ENCODE measurements around the gene ZMYND11.

Gene ZMYND11

GRCh38 chr10:271201-271600 lies 135.9 kb downstream of the ZMYND11 start:
- peak; percentile 53 for DNase-seq (ENCODE audit: low read depth)
- no peak overlapping the region for H3K4me3 ChIP-seq (ENCODE audit: low read depth, low read length)
- TF ChIP-seq CTCF (conservative IDR thresholded peaks at IDR 0.05; ENCODE audit: low read depth, low read length) = no peak

- H3K4me3 ChIP-seq (ENCODE audit: low read depth, low read length) = no peak overlapping the region
- DNase-seq (ENCODE audit: low read depth) = no peak
- no peak for TF ChIP-seq CTCF (conservative IDR thresholded peaks at IDR 0.05; ENCODE audit: low read depth, low read length)
Observed at GRCh38 chr10:271722-272121, 136.5 kb downstream of the ZMYND11 start.

GRCh38 chr10:273088-273487 lies 137.8 kb downstream of the ZMYND11 start:
- no peak overlapping the region for H3K4me3 ChIP-seq (ENCODE audit: low read depth, low read length)
- TF ChIP-seq CTCF (conservative IDR thresholded peaks at IDR 0.05; ENCODE audit: low read depth, low read length) = no peak

GRCh38 chr10:274866-275265 lies 139.6 kb downstream of the ZMYND11 start:
- no peak for TF ChIP-seq CTCF (conservative IDR thresholded peaks at IDR 0.05; ENCODE audit: low read depth, low read length)
- no peak overlapping the region for H3K4me3 ChIP-seq (ENCODE audit: low read depth, low read length)
- DNase-seq (ENCODE audit: low read depth) = no peak

More at GRCh38 chr10:273088-273487, 137.8 kb downstream of the ZMYND11 start:
- no peak for DNase-seq (ENCODE audit: low read depth)

- TF ChIP-seq CTCF (conservative IDR thresholded peaks at IDR 0.05; ENCODE audit: low read depth, low read length) = no peak
- H3K4me3 ChIP-seq (ENCODE audit: low read depth, low read length) = no peak overlapping the region
- no peak for DNase-seq (ENCODE audit: low read depth)
Observed at GRCh38 chr10:275680-276079, 140.4 kb downstream of the ZMYND11 start.

- no peak for DNase-seq (ENCODE audit: low read depth)
- H3K4me3 ChIP-seq (ENCODE audit: low read depth, low read length) = no peak overlapping the region
- no peak for TF ChIP-seq CTCF (conservative IDR thresholded peaks at IDR 0.05; ENCODE audit: low read depth, low read length)
Observed at GRCh38 chr10:277963-278362, 142.7 kb downstream of the ZMYND11 start.

GRCh38 chr10:278707-279106 lies 143.5 kb downstream of the ZMYND11 start:
- no peak for DNase-seq (ENCODE audit: low read depth)
- no peak overlapping the region for H3K4me3 ChIP-seq (ENCODE audit: low read depth, low read length)
- TF ChIP-seq CTCF (conservative IDR thresholded peaks at IDR 0.05; ENCODE audit: low read depth, low read length) = no peak
